SK-N-SH (cell line): ENCODE results near the gene DHRS13. TPM values are rescaled to one million over a fixed set of nuclear protein-coding genes. Genes with fewer than 3 reads are reported as not detected.

Experiments used
- CTCF ChIA-PET: fragments of 300-600, 350-600 bp; formaldehyde crosslinking; extraction: SDS; loops from one replicate; lab custom pipeline; 2021; lab: Yijun Ruan, JAX
- POLR2A ChIA-PET: fragments of 350-600 bp; sonication (Branson Sonifier 250); formaldehyde crosslinking; extraction: SDS; loops from one replicate; lab custom pipeline; 2020; ENCODE audit warnings: antibody characterized with exemption, inconsistent platforms; lab: Yijun Ruan, JAX
- DNase-seq: peaks from one replicate; pipeline ENCODE4 v3.0.0; 2012
- H2AFZ ChIP-seq: fragments of 200-600 bp; sonication (generic); 2 replicates; pipeline ENCODE4 v1.8.1; 2016; ENCODE audit warnings: antibody characterized with exemption, mild to moderate bottlenecking, low read depth
- H3F3A ChIP-seq: fragments of 200-600 bp; sonication (generic); replicated peaks from 2 replicates; pipeline ENCODE3; 2016; ENCODE audit warnings: antibody characterized with exemption, mild to moderate bottlenecking; ENCODE audit not compliant: insufficient read depth
- H3K27ac ChIP-seq, 2 experiments: fragments of 200-500 bp in 1 of 2; fragments of 200-600 bp in 1 of 2; sonication (Bioruptor generic) in 1 of 2; sonication (generic), shearing (Covaris generic) in 1 of 2; 2 replicates each; pipeline versions ENCODE4 v1.5.1 to v1.6.1; 2014 to 2016; ENCODE audit warnings: low read depth in 2 of 2, inconsistent platforms in 1 of 2, low read length in 1 of 2, mild to moderate bottlenecking in 1 of 2, mixed read lengths in 1 of 2
- H3K27me3 ChIP-seq: fragments of 200-600 bp; sonication (generic), shearing (Covaris generic); 2 replicates; pipeline ENCODE4 v1.6.1; 2016; ENCODE audit warnings: mixed run types; ENCODE audit not compliant: insufficient read depth
- H3K36me3 ChIP-seq, 2 experiments: fragments of 200-500 bp in 1 of 2; fragments of 200-600 bp in 1 of 2; sonication (Bioruptor generic) in 1 of 2; sonication (generic) in 1 of 2; replicated peaks in 1 of 2; 2 replicates each; pipeline versions ENCODE3 to v1.5.1; 2014 to 2016; ENCODE audit warnings: low read length in 1 of 2, mild to moderate bottlenecking in 1 of 2; ENCODE audit not compliant: insufficient read depth in 2 of 2, control insufficient read depth in 1 of 2
- H3K4me1 ChIP-seq, 2 experiments: fragments of 200-500 bp in 1 of 2; fragments of 200-600 bp in 1 of 2; sonication (Bioruptor generic) in 1 of 2; sonication (generic), shearing (Covaris generic) in 1 of 2; 2 replicates each; pipeline versions ENCODE4 v1.5.1 to v1.6.1; 2014 to 2016; ENCODE audit warnings: low read depth in 1 of 2, low read length in 1 of 2, mixed run types in 1 of 2; ENCODE audit not compliant: insufficient read depth in 2 of 2, control insufficient read depth in 1 of 2
- H3K4me2 ChIP-seq: fragments of 200-600 bp; sonication (generic), shearing (Covaris generic); 2 replicates; pipeline ENCODE4 v1.6.1; 2017; ENCODE audit warnings: mixed run types
- H3K4me3 ChIP-seq, 2 experiments: fragments of 200-500 bp in 1 of 2; fragments of 200-600 bp in 1 of 2; sonication (Bioruptor generic) in 1 of 2; sonication (generic), shearing (Covaris generic) in 1 of 2; 2 replicates each; pipeline versions ENCODE4 v1.5.1 to v1.8.1; 2014 to 2016; ENCODE audit warnings: low read depth in 2 of 2, inconsistent platforms in 1 of 2, low read length in 1 of 2, mild to moderate bottlenecking in 1 of 2, mixed read lengths in 1 of 2, moderate library complexity in 1 of 2
- H3K79me2 ChIP-seq: fragments of 200-600 bp; sonication (generic); 2 replicates; pipeline ENCODE4 v1.8.1; 2017; ENCODE audit warnings: mild to moderate bottlenecking; ENCODE audit not compliant: insufficient read depth
- H3K9ac ChIP-seq: fragments of 200-600 bp; sonication (generic); 2 replicates; pipeline ENCODE4 v1.6.1; 2017; ENCODE audit warnings: mixed run types
- H3K9me2 ChIP-seq: fragments of 200-600 bp; sonication (generic); 2 replicates; pipeline ENCODE4 v1.6.1; 2017; ENCODE audit warnings: mixed run types
- H3K9me3 ChIP-seq: fragments of 200-600 bp; sonication (generic); 2 replicates; pipeline ENCODE4 v1.6.1; 2017; ENCODE audit warnings: mixed run types, mild to moderate bottlenecking, moderate library complexity
- H4K20me1 ChIP-seq: fragments of 200-600 bp; sonication (generic); 2 replicates; pipeline ENCODE4 v1.6.1; 2017; ENCODE audit warnings: mild to moderate bottlenecking, mixed run types; ENCODE audit not compliant: insufficient read depth
- ELF1 ChIP-seq: IDR thresholded peaks from 2 replicates; pipeline ENCODE4 v1.4.0; 2012
- EP300 ChIP-seq, 2 experiments: IDR thresholded peaks; 2 replicates each; pipeline versions ENCODE4 v1.4.0 to v1.6.1; 2012; ENCODE audit warnings: borderline replicate concordance in 1 of 2, low read depth in 1 of 2, low read length in 1 of 2
- FOSL2 ChIP-seq: IDR thresholded peaks from 2 replicates; pipeline ENCODE4 v1.4.0; 2012; ENCODE audit warnings: low read depth, mild to moderate bottlenecking, moderate library complexity, borderline replicate concordance
- FOXM1 ChIP-seq: IDR thresholded peaks from 2 replicates; pipeline ENCODE4 v1.4.0; 2012; ENCODE audit warnings: low read depth, mild to moderate bottlenecking
- GATA2 ChIP-seq: sonication (generic); formaldehyde crosslinking; IDR thresholded peaks from 2 replicates; pipeline ENCODE4 v1.5.0; 2020; ENCODE audit warnings: mild to moderate bottlenecking, missing genetic modification reagents
- JUND ChIP-seq: IDR thresholded peaks from 2 replicates; pipeline ENCODE4 v1.4.0; 2012
- MAX ChIP-seq: IDR thresholded peaks from 2 replicates; pipeline ENCODE4 v1.4.0; 2012; ENCODE audit warnings: low read depth
- MEF2A ChIP-seq: IDR thresholded peaks from 2 replicates; pipeline ENCODE4 v1.4.0; 2012; ENCODE audit warnings: low read depth, borderline replicate concordance
- NRF1 ChIP-seq: IDR thresholded peaks from 2 replicates; pipeline ENCODE4 v1.6.1; 2012; ENCODE audit warnings: low read depth, mild to moderate bottlenecking, low read length
- PBX3 ChIP-seq: IDR thresholded peaks from 2 replicates; pipeline ENCODE4; 2012
- RAD21 ChIP-seq: IDR thresholded peaks from 2 replicates; pipeline ENCODE4 v1.6.1; 2012; ENCODE audit warnings: mild to moderate bottlenecking, low read length
- RCOR1 ChIP-seq: fragments of 150-350 bp; IDR thresholded peaks from 2 replicates; pipeline ENCODE4 v1.6.1; 2017; ENCODE audit warnings: antibody characterized with exemption, low read length
- RXRA ChIP-seq: IDR thresholded peaks from 2 replicates; pipeline ENCODE4 v1.4.0; 2012; ENCODE audit warnings: low read depth, mild to moderate bottlenecking, borderline replicate concordance
- SIN3A ChIP-seq: IDR thresholded peaks from 2 replicates; pipeline ENCODE4 v1.6.1; 2012; ENCODE audit warnings: low read depth, mild to moderate bottlenecking, low read length, moderate library complexity, borderline replicate concordance
- SMC3 ChIP-seq: IDR thresholded peaks from 2 replicates; pipeline ENCODE4 v1.6.1; 2012; ENCODE audit warnings: low read depth, low read length, improper control_type of control experiment
- TCF12 ChIP-seq: IDR thresholded peaks from 2 replicates; pipeline ENCODE4 v1.4.0; 2012
- TEAD4 ChIP-seq: IDR thresholded peaks from 2 replicates; pipeline ENCODE4 v1.4.0; 2012; ENCODE audit warnings: mild to moderate bottlenecking, borderline replicate concordance; ENCODE audit not compliant: insufficient read depth
- ZBTB33 ChIP-seq: IDR thresholded peaks from 2 replicates; pipeline ENCODE4 v1.4.0; 2012; ENCODE audit warnings: low read depth, borderline replicate concordance
- WGBS: methylation state at CpG from one replicate; pipeline ENCODE4 v1.1.6; 2017; ENCODE audit warnings: low lambda C conversion rate; 5-methylcytosine and 5-hydroxymethylcytosine counted together
- polyA plus RNA-seq, 3 experiments: library from polyadenylated mRNA; depleted of rRNA; stranded (reverse); fragments of >200 nt; gene quantifications; 2 replicates each; pipeline ENCODE4 v1.2.3, GENCODE V29; 2012
- TF ChIP-seq, protein P1 (sequence below): IDR thresholded peaks from 2 replicates; pipeline ENCODE4 v1.6.1; 2012; ENCODE audit warnings: mild to moderate bottlenecking, low read depth, low read length, moderate library complexity
- TF ChIP-seq, protein P2 (sequence below): fragments of 200-600 bp; sonication (generic); IDR thresholded peaks from 2 replicates; pipeline ENCODE4 v1.6.1; 2017; ENCODE audit warnings: antibody characterized with exemption, mild to moderate bottlenecking, moderate library complexity

The DHRS13 gene
- polyA plus RNA-seq, 1 of the 3 experiments (the other 2 are of a cell fraction), result 7.4 TPM

DNA sequence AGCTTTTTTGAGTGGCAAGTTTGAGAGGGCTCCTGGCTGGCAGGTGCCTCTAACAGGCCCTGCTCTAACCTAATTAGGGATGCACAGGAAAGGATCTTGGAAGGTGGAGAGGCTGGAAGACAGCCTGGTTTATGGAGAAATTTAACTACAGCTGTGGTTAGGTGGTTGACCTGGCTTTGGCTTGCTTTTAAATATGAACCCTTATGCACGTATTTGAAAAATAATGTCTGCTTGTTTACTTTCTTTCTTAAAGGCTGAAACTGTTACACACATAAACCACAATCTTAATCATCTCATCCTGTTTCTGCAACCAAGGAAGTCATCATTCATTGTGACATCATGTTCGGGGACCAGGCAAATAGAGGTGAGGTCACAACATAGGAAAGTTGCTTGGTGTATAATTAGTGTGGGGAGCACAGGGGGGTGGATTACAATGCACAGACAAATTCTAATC lies 23.1 kb upstream of the DHRS13 start:
- Histone ChIP-seq H3K27ac (peak overlapping the region in 1 of 2 experiments; percentile 60; a peak in 2 of 4 replicates), H3K9me2 (no peaks in the 10 kb centered on the region), H3K27me3 (no peaks in the 10 kb centered on the region), H3K4me3 (peak overlapping the region in 1 of 2 experiments; percentile 12; a peak in 1 of 4 replicates), H3F3A (peaks cover 16% of the 10 kb centered on the region), H3K9me3 (no peaks in the 10 kb centered on the region), H3K4me1 (peaks cover 10 to 16% of the 10 kb centered on the region in 2 experiments; a peak in 2 of 4 replicates), H2AFZ (no peak overlapping the region), H3K36me3 (peaks cover 34 to 44% of the 10 kb centered on the region in 2 experiments), H4K20me1 (peaks cover 50% of the 10 kb centered on the region), H3K79me2 (peaks cover 100% of the 10 kb centered on the region), H3K4me2 (peak overlapping the region; percentile 32; the same call in 1 of the 2 replicates), H3K9ac (no peak overlapping the region)
- ChIA-PET CTCF (interaction anchor here (1.4 to 6.3 kb wide), 5 partner anchors 9 to 200 kb away, joined by 4 to 44 read pairs (median 10); partner anchors contain the start of gene TLCD1), POLR2A (no interaction called here)
- WGBS, result 35% methylated on average over 2 of the region's 2 CpGs
- TF ChIP-seq TCF12, result peak; percentile 15; the same call in 1 of the 2 replicates
- TF ChIP-seq PBX3, result peak; percentile 77
- TF ChIP-seq JUND, result 0 out of 2 replicates have a peak, but pooled peaks have one; percentile 6
- TF ChIP-seq ZBTB33, result no peak
- TF ChIP-seq FOSL2, result peak; percentile 51; the same call in 1 of the 2 replicates
- DNase-seq, result no peak

DNA sequence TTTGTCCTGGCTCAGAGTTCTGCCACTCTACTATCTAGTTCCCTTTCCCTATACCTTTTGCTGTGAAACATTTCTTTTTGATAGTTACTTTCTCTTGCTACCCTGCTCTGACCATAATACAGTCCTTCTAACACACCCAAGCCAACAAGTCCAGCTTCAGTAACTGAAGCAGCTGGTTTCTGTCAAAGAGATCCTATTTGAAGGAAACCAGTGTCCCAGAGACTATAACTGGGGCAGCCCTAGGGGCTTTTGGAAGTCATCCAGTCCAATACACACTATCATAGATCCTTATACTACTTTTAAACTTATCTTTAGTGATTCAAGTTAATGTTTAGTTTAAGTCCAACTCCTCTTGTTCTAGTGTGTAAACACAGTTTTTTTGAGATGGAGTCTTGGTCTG lies 17.3 kb upstream of the DHRS13 start:
- H3K79me2 ChIP-seq, result peaks cover 56% of the 10 kb centered on the region
- no peak overlapping the region for H3K4me3 ChIP-seq
- H3K9ac ChIP-seq, result no peak overlapping the region
- ChIA-PET CTCF (interaction anchor here (0.8 to 3.1 kb wide), 4 partner anchors 16 to 193 kb away, joined by 3 to 9 read pairs (median 4); no protein-coding TSS in a partner anchor), POLR2A (no interaction called here)
- H3K4me1 ChIP-seq, result peaks cover 0 to 2% of the 10 kb centered on the region in 2 experiments; a peak in 1 of 4 replicates
- peaks cover 73 to 75% of the 10 kb centered on the region in 2 experiments for H3K36me3 ChIP-seq
- H3K9me3 ChIP-seq, result no peaks in the 10 kb centered on the region
- no peak overlapping the region for H3K4me2 ChIP-seq
- H4K20me1 ChIP-seq, result peaks cover 14% of the 10 kb centered on the region
- DNase-seq, result no peak
- H3K27me3 ChIP-seq, result no peaks in the 10 kb centered on the region
- H3F3A ChIP-seq, result peaks cover 14% of the 10 kb centered on the region
- no peaks in the 10 kb centered on the region for H3K9me2 ChIP-seq
- no peak overlapping the region for H2AFZ ChIP-seq
- no peak overlapping the region for H3K27ac ChIP-seq
- TF ChIP-seq RAD21, result no peak
- no peak for TF ChIP-seq GATA2 (CRISPR knock-in tag)
- TF ChIP-seq, protein P1, sequence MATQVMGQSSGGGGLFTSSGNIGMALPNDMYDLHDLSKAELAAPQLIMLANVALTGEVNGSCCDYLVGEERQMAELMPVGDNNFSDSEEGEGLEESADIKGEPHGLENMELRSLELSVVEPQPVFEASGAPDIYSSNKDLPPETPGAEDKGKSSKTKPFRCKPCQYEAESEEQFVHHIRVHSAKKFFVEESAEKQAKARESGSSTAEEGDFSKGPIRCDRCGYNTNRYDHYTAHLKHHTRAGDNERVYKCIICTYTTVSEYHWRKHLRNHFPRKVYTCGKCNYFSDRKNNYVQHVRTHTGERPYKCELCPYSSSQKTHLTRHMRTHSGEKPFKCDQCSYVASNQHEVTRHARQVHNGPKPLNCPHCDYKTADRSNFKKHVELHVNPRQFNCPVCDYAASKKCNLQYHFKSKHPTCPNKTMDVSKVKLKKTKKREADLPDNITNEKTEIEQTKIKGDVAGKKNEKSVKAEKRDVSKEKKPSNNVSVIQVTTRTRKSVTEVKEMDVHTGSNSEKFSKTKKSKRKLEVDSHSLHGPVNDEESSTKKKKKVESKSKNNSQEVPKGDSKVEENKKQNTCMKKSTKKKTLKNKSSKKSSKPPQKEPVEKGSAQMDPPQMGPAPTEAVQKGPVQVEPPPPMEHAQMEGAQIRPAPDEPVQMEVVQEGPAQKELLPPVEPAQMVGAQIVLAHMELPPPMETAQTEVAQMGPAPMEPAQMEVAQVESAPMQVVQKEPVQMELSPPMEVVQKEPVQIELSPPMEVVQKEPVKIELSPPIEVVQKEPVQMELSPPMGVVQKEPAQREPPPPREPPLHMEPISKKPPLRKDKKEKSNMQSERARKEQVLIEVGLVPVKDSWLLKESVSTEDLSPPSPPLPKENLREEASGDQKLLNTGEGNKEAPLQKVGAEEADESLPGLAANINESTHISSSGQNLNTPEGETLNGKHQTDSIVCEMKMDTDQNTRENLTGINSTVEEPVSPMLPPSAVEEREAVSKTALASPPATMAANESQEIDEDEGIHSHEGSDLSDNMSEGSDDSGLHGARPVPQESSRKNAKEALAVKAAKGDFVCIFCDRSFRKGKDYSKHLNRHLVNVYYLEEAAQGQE, result no peak
- no peak for TF ChIP-seq JUND
- no peak for TF ChIP-seq SMC3
- TF ChIP-seq MAX, result no peak
- no peak for TF ChIP-seq RXRA
- no peak for TF ChIP-seq NRF1
- TF ChIP-seq EP300 (IDR thresholded peaks at IDR 0.05; ENCODE audit: borderline replicate concordance in 1 of 2, low read depth in 1 of 2, low read length in 1 of 2), result no peak
- no peak for TF ChIP-seq FOXM1
- TF ChIP-seq FOSL2, result no peak
- no peak for TF ChIP-seq SIN3A
- no peak for TF ChIP-seq RCOR1
- no peak for TF ChIP-seq MEF2A
- TF ChIP-seq, protein P2, sequence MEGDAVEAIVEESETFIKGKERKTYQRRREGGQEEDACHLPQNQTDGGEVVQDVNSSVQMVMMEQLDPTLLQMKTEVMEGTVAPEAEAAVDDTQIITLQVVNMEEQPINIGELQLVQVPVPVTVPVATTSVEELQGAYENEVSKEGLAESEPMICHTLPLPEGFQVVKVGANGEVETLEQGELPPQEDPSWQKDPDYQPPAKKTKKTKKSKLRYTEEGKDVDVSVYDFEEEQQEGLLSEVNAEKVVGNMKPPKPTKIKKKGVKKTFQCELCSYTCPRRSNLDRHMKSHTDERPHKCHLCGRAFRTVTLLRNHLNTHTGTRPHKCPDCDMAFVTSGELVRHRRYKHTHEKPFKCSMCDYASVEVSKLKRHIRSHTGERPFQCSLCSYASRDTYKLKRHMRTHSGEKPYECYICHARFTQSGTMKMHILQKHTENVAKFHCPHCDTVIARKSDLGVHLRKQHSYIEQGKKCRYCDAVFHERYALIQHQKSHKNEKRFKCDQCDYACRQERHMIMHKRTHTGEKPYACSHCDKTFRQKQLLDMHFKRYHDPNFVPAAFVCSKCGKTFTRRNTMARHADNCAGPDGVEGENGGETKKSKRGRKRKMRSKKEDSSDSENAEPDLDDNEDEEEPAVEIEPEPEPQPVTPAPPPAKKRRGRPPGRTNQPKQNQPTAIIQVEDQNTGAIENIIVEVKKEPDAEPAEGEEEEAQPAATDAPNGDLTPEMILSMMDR, result no peak
- no peak for TF ChIP-seq ELF1
- no peak for TF ChIP-seq TEAD4
